Measurements from ENCODE around the gene ITLN2.
"Not testable (repeated sequence)": the region's sequence is repeated elsewhere in the genome, so short reads cannot be mapped to it uniquely, and the experiment has no call there.

Gene ITLN2

DNA sequence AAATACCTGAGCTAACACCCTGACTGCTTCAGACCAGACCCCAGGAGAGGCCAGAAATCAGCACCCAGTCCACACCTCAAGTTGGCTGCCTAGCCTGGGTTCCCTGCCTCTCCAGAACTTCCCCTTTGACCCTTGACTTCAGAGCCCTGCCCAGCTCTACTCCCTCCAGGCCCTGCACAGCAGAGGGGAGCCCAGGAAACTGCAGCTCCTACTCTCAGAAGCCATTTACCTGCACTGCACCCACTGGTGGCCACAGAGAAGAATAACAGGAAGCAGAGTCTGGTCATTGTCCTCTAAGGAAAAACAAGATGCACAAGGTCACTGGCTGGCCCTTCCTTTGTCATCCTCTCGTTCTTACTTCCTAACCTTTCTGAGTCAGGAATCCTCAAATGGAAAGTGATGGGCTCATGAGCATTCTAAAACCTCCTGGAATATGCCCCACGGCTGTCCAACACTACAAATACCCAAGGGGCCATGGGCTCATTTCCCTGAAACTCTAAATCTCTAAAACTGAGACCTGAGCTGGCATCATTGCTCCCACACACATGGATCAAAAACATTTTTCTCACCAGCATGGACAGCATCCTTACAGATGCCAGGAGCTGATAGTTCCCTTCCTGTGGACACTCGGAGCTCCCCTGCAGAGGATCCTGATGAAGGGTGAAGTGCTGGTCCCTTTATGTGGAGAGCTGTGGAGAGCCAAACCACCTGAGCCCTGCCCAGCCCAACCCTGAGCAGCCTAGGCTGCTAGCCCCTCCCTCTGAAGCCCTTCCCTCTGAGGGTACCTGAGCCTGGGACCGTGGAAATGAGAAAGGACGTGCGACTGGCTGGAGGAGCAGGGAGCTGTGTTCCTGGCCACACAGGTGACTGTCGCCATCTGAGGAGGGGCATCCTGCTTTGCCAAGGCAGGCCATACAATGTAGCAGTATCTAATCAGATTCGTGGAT lies at the start of gene ITLN2:
Gene ITLN2, minus strand, starts transcription at position 652 of the 947 bp plus-strand sequence. Its CDS starts 68 bp downstream, at position 584.
- no peak for DNase-seq (ENCODE audit: low read depth)

DNA sequence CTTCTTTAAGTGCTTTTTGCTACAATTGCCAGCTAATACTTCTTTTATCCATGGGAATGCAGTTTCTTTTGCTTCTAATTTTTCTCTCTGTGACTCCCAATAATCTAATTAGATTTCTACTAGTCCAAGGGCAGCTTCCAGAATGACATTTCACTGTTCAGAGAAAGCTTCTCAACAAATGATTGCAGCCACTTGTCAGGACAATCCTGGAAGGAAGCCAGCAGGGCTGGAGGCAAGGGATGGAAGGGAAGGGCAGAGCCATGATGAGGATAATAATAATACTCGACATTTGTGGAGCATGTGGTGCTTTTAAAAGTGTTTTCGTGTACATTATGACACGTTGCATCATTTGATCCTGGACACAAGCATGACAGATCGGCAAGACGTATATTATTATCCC lies 46.9 kb upstream of the ITLN2 start:
- H3K4me3 ChIP-seq (ENCODE audit: low read depth, low read length), result no peak overlapping the region
- no peak for DNase-seq (ENCODE audit: low read depth)

More for the DNA sequence above, at the start of gene ITLN2:
- H3K4me3 ChIP-seq (ENCODE audit: low read depth, low read length), result no peak within 1 kb of the TSS

GRCh38 chr1:161000736-161001480 lies 46.3 kb upstream of the ITLN2 start:
- no peak overlapping the region for H3K4me3 ChIP-seq (ENCODE audit: low read depth, low read length)
- no peak for DNase-seq (ENCODE audit: low read depth)

GRCh38 chr1:160999376-160999775 lies 44.8 kb upstream of the ITLN2 start:
- no peak for DNase-seq (ENCODE audit: low read depth)
- H3K4me3 ChIP-seq (ENCODE audit: low read depth, low read length), result no peak overlapping the region

DNA sequence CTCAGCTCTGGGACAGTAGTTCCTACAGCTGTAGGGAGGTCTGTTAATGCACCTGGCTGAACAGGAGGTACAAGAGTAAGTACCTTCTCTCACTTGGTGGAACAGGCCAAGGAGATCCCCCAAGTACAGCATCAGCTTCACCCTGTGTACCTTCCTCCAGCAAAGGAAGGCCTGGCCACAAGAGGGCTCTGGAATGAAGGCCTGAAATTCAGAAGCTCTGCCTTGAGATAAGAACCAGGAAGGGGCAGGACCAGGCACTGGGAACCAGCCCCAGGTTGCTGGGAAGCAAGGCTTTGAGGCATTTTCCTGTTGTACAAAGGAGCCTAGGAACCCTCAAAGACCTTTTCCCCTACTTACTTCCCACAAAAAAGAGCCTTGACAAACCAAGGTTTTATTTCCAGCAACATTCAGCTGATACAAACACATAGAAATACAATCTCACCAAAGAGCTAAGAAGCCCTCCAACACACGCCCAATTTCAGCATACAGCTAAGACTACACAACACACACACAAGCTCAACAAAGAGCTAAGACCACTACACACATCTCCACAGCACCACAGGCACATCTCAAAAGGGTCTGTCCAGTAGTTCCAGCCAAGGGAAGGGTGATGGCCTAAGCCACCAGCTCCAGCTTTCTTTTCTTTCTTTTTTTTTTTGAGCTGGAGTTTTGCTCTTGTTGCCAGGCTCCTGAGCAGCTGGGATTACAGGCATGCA lies 42.9 kb upstream of the ITLN2 start:
- no peak for DNase-seq (ENCODE audit: low read depth)
- H3K4me3 ChIP-seq (ENCODE audit: low read depth, low read length), result no peak overlapping the region

DNA sequence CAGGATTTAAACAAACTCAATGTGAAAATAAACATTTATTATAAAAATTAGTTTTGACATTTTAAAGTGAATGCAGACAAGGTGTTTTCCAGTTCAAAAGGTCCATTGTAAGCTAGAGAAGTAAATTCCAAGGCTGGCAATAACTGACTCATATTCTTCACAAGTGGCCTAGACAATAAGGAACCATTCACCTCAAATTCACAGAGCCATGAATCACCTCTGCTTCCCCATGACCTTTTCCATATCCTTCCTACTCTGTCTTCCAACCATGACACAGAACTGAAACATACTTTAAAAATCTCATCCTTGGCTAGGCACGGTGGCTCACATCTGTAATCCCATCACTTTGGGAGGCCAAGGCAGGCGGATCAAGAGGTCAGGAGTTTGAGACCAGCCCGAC lies 41.6 kb upstream of the ITLN2 start:
- no peak overlapping the region for H3K4me3 ChIP-seq (ENCODE audit: low read depth, low read length)
- DNase-seq (ENCODE audit: low read depth), result no peak

DNA sequence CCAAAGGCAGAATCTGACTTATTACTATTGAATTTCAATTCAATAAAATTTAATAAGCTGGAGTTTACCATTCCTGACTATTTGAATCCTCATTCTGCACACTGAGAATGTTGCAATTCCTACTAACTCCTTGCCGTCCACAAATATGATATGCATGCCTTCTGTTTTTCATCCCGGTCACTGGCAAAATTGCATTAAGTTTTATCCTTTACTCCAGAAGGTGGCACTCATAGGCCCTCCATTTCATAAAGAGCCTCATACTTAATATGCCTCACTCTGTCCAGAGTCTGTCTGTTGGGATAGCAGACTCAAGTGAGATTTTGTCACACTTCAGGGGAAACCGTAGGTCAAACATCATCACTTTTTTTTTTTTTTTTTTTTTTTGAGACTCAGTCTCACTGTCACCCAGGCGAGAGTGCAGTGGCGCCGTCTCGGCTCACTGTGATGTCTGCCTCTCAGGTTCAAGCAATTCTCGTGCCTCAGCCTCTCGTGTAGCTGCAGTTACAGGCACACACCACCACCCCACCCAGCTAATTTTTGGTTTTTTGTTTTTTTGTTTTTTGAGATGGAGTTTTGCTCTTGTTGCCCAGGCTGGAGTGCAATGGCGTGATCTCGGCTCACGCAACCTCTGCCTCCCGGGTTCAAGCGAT lies 39.1 kb upstream of the ITLN2 start:
- DNase-seq (ENCODE audit: low read depth), result peak; percentile 29
- H3K4me3 ChIP-seq (ENCODE audit: low read depth, low read length), result no peak overlapping the region

- not testable (repeated sequence) for H3K4me3 ChIP-seq (ENCODE audit: low read depth, low read length); DNase-seq (ENCODE audit: low read depth)
These were observed 37.4 kb upstream of the ITLN2 start for GRCh38 chr1:160992036-160992435.

DNA sequence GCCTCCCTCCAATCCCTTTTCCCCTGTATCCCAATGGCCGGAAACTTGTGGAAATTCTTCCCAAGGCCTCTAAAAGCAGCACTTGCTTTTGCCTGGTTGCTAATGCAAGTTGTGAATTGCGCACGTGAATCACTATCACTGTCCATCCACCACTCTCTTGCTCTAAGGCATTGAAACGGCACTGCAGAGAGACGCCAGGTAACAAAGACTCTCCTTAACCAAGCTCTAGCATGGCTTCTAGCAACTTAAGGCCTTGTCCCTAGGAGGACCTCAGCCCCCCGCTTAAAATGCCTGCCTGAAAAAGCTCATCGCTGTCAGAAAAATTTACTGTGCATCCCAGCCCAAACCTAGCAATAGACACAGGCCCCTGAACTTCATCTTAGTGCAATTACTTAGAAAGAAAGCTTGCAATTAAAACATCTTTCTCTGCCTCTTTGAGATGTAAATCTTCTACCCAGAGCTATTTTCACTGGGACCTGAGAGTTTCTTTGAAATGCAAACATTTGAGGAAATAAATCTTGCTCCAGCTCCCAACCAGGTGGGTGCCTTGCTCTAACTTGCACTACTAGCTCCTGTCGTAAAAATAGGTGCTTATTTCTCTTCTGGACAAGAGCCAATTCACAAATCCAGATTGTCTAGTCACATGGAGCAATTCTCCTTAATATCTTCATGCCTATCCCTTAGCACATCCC lies 32.9 kb upstream of the ITLN2 start:
- no peak for DNase-seq (ENCODE audit: low read depth)
- H3K4me3 ChIP-seq (ENCODE audit: low read depth, low read length), result no peak overlapping the region

DNA sequence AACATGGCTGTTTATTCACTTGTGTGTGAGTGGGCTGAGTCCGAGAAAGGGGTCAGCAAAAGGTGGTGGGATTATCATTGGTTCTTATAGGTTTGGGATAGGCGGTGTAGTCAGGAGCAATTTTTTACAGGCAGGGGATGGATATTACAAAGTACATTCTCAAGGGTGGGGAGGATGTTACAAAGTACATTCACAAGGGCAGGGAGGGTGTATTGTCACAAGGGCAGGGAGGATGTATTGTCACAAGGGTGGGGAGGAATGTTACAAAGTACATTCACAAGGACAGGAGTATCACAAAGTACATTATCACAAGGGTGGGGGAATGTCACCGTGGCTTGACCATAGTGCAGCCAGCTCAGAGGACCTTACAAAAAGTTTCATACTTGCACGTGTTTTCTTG lies 31.1 kb upstream of the ITLN2 start:
- DNase-seq (ENCODE audit: low read depth), result no peak
- H3K4me3 ChIP-seq (ENCODE audit: low read depth, low read length), result no peak overlapping the region

DNA sequence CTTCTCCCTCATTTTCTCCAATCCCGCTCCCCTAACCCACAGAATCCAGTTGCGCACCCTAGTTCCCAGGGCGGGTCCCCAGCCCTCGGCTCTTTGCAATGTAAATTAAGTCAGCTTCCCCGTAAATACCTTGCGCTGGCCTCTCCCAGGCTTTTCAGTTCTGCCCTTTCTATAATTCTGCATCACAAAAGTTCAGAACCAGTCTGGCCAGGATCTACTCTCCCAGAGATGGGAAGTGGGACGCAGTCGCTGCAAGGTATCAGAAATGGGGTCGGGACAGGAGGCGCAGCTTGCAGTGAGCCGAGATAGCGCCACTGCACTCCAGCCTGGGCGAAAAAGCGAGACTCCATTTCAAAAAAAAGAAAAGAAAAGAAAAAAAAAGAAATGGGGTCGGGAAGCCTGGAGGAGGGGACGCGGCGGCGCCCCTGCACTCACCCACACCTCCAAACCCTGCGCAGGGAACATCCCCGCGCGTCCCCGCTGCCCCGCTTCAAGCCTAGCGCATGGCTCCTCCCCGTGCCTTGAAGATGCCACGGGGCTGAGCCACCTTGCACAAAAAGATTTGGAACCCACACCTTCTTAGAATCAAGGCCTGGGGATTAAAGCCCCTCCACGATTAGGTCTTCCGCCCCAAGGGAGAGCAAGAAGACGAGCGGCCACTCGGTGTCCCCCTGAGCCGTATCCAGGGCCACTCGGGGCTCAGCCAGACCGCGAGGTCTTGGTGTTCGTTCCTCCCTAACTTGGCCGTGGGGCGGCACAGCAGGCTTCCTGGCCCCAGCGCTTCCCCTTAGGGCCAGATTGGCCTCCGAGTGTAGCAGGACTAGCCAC lies 27.2 kb upstream of the ITLN2 start:
- H3K4me3 ChIP-seq (ENCODE audit: low read depth, low read length), result no peak overlapping the region
- no peak for DNase-seq (ENCODE audit: low read depth)

GRCh38 chr1:160979286-160979685 lies 24.7 kb upstream of the ITLN2 start:
- no peak for DNase-seq (ENCODE audit: low read depth)
- H3K4me3 ChIP-seq (ENCODE audit: low read depth, low read length), result no peak overlapping the region

GRCh38 chr1:160978510-160978927 lies 23.9 kb upstream of the ITLN2 start:
- H3K4me3 ChIP-seq (ENCODE audit: low read depth, low read length), result no peak overlapping the region
- no peak for DNase-seq (ENCODE audit: low read depth)

GRCh38 chr1:160975026-160975425 lies 20.4 kb upstream of the ITLN2 start:
- H3K4me3 ChIP-seq (ENCODE audit: low read depth, low read length), result no peak overlapping the region
- no peak for DNase-seq (ENCODE audit: low read depth)

- no peak for DNase-seq (ENCODE audit: low read depth)
- no peak overlapping the region for H3K4me3 ChIP-seq (ENCODE audit: low read depth, low read length)
These were observed 18.9 kb upstream of the ITLN2 start for GRCh38 chr1:160973491-160973890.

DNA sequence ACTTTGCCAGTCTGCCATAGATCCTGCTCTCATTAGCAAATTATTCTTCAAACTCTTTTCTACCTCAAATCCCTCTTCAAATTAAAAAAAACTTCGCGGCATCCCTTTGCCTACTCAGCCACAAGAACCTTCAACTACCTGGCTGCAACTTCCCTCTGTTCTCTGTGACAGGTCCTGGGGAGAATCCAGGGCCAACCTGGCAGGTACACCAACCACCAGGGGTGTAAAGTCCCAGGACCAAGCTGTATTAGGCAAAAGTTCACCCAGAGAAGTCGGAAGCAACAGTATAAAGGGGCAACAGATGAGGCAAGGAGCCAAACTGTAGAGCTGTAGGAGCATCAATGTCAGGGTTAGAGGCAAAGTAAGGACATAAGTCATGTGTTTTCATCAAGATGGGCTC lies 18.3 kb upstream of the ITLN2 start:
- H3K4me3 ChIP-seq (ENCODE audit: low read depth, low read length), result no peak overlapping the region
- no peak for DNase-seq (ENCODE audit: low read depth)

DNA sequence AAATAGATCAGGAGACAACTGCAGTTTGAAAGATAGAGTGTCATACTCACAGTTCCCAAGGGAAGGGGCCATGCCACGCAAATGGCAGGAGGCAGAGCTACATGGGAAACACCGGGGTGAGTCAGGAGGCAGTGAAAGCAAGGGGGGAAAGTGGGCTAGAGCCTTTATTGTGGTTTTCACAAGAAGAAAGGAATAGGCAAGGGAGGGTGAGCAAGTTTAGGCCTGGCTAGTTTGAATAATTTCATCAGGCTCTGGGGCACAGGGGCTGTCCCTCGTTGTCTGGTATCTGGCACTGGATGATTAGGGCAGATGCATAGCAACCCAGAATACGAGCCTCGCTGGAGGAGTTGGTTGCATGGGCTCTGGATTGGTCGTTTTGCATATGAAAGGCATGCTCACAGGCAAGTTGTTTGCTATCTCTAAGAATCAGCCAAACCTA lies 17.0 kb upstream of the ITLN2 start:
- DNase-seq (ENCODE audit: low read depth), result no peak
- no peak overlapping the region for H3K4me3 ChIP-seq (ENCODE audit: low read depth, low read length)

DNA sequence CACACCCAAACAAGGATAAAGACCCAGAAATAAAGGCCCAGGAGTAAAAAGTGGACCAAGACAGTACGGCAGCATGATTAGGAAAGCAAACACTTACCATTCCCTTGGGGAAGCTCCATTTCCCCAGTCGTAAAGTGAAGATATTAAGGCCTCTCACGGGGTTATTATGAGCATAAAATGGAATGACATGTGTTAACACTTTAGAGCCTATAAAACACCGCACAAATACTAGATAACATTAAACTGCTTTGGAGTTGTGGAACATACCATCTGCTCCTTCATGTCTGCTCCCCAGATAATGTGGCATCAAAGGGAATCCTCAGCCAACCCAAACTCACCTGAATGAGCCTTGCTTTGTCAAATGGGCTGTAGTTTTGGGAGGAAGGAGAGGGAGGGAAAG lies 8.9 kb upstream of the ITLN2 start:
- no peak overlapping the region for H3K4me3 ChIP-seq (ENCODE audit: low read depth, low read length)
- DNase-seq (ENCODE audit: low read depth), result no peak

All from skeletal muscle cell (primary cell).